ENCODE results near the gene SLC9A9.

- TF ChIP-seq EZH2 (IDR thresholded peaks at IDR 0.05; ENCODE audit: borderline replicate concordance) (no peak), CTCF (IDR thresholded peaks at IDR 0.05; ENCODE audit: poor library complexity) (no peak), EZH2phosphoT487 (IDR thresholded peaks at IDR 0.05; ENCODE audit: low read depth, severe bottlenecking, unreplicated experiment) (no peak)
Measured at GRCh38 chr3:143427631-143428030, 420.6 kb downstream of the SLC9A9 start.
